K562 (cell line): ENCODE data around the gene MUC3A. TPM values are rescaled to one million over a fixed set of nuclear protein-coding genes. Genes with fewer than 3 reads are reported as not detected.

Experiments
- CHD4 ChIP-seq: fragments of 200-600 bp; sonication (generic); IDR thresholded peaks from 3 replicates; pipeline ENCODE4 v1.6.1; 2012; ENCODE audit warnings: low read depth, mild to moderate bottlenecking, mixed read lengths, low read length, inconsistent platforms; ENCODE audit not compliant: insufficient read depth, insufficient replicate concordance, poor library complexity, severe bottlenecking
- HDAC3 ChIP-seq: fragments of 450-650 bp; IDR thresholded peaks from 2 replicates; pipeline ENCODE4 v1.6.1; 2018; ENCODE audit warnings: borderline replicate concordance, mild to moderate bottlenecking, moderate library complexity; ENCODE audit not compliant: partially characterized antibody
- JUN ChIP-seq, 2 experiments: sonication (generic) in 1 of 2; formaldehyde crosslinking in 1 of 2; IDR thresholded peaks; 2 replicates each; pipeline versions ENCODE4 v1.6.1 to v1.8.0; 2012 to 2022; ENCODE audit warnings: borderline replicate concordance in 2 of 2, mild to moderate bottlenecking in 2 of 2, improper control_type of control experiment in 1 of 2, low read depth in 1 of 2, low read length in 1 of 2, missing genetic modification reagents in 1 of 2
- MEIS2 ChIP-seq: fragments of 450-650 bp; IDR thresholded peaks from 2 replicates; pipeline ENCODE4 v1.6.1; 2014; ENCODE audit warnings: mild to moderate bottlenecking; ENCODE audit not compliant: partially characterized antibody
- MYC ChIP-seq, 2 experiments: fragments of 250-450 bp in 1 of 2; sonication (Bioruptor Pico) in 1 of 2; IDR thresholded peaks; 2 replicates each; pipeline versions ENCODE4 v1.5.1 to v1.6.1; 2012 to 2021; ENCODE audit warnings: low read depth in 2 of 2, borderline replicate concordance in 1 of 2, improper control_type of control experiment in 1 of 2, low read length in 1 of 2, mild to moderate bottlenecking in 1 of 2, moderate library complexity in 1 of 2
- ZC3H8 ChIP-seq: fragments of 450-650 bp; IDR thresholded peaks from 2 replicates; pipeline ENCODE4 v1.6.1; 2017
- ZNF24 ChIP-seq: fragments of 450-650 bp; IDR thresholded peaks from 2 replicates; pipeline ENCODE4 v1.6.1; 2016
- ZNF589 ChIP-seq: fragments of 200-800 bp; sonication (Bioruptor generic); IDR thresholded peaks from 2 replicates; pipeline ENCODE4 v1.6.1; 2016; ENCODE audit warnings: low read depth, missing genetic modification characterization, missing compliant biosample characterization
- polyA plus RNA-seq, 8 experiments: library from polyadenylated mRNA; depleted of rRNA in 4 of 8; stranded (reverse) in 5 of 8; unstranded in 3 of 8; fragments of >200 nt; fragmentation: Nextera tagmentation in 2 of 8; fragmentation: Illumina TruSeq in 1 of 8; extraction: Ambion mirVana in 2 of 8; extraction: Trizol in 1 of 8; gene quantifications; 2 replicates each; pipeline versions ENCODE4 v1.2.1 to v1.2.3, GENCODE V29; 2011 to 2014; ENCODE audit warnings: inconsistent platforms in 1 of 8, missing spikeins in 1 of 8
- total RNA-seq, 7 experiments: library from RNA; depleted of rRNA in 6 of 7; stranded (reverse); fragments of >200 nt in 6 of 7; fragmentation: Illumina TruSeq in 2 of 7; extraction: Trizol in 2 of 7; gene quantifications; 2 replicates each; pipeline versions ENCODE4 v1.2.1 to v1.2.3, GENCODE V29; 2011 to 2021; ENCODE audit warnings: low replicate concordance in 1 of 7
- TF ChIP-seq, protein P1 (sequence below): fragments of 450-650 bp; IDR thresholded peaks from 2 replicates; pipeline ENCODE4 v1.6.1; 2016; ENCODE audit warnings: borderline replicate concordance
- TF ChIP-seq, protein P2 (sequence below): fragments of 450-650 bp; formaldehyde crosslinking; IDR thresholded peaks from 2 replicates; pipeline ENCODE4 v1.4.0; 2020; ENCODE audit warnings: mild to moderate bottlenecking, mixed read lengths
- TF ChIP-seq, protein P3 (sequence below): sonication (generic); formaldehyde crosslinking; IDR thresholded peaks from 2 replicates; pipeline ENCODE4 v1.9.0; 2022; ENCODE audit warnings: mild to moderate bottlenecking, missing genetic modification reagents
- TF ChIP-seq, protein P4 (sequence below): fragments of 450-650 bp; IDR thresholded peaks from 2 replicates; pipeline ENCODE4 v1.6.1; 2016
- TF ChIP-seq, protein P5 (sequence below): fragments of 150-350 bp; conservative IDR thresholded peaks from 2 replicates; pipeline ENCODE4 v1.6.1; 2014; ENCODE audit warnings: low read length
- TF ChIP-seq, protein P6 (sequence below): fragments of 250-450 bp; sonication (Bioruptor Pico); IDR thresholded peaks from 2 replicates; pipeline ENCODE4 v1.5.0; 2021; ENCODE audit warnings: mild to moderate bottlenecking, borderline replicate concordance

The MUC3A gene
- total and polyA plus RNA-seq, 9 of the 15 experiments (the other 6 are each of a cell fraction or from before 2014, with no cell fraction given): 0.06 to 2.2 (median 0.20) TPM; not detected in 1

DNA sequence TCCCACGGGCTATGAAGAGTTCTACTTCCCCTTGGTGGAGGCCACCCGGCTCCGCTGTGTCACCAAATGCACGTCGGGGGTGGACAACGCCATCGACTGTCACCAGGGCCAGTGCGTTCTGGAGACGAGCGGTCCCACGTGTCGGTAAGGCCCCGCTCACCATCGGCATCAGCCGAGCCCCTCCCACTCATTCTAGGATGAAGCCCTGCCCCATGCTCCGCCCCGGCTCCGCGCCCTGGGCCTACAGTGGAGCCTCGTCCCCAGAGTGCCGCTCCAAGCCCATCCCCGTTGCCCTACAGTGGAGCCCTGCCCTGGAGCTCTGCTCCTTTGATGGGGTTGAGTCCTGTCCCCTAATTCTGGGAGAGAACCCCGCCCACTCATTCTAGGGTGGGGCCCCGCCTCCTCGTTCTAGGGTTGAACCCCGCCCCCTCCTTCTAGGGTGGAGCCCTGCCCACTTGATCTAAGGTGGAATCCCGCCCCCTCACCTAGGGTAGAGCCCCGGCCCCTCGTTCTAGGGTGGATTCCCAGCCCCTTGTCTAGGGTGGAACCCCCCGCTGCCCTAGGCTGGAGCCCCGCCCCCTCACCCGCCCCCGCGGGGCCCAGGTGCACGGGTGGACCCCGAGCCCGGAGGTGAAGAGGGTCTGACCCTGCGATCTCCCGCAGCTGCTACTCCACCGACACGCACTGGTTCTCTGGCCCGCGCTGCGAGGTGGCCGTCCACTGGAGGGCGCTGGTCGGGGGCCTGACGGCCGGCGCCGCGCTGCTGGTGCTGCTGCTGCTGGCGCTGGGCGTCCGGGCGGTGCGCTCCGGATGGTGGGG is 16.6 kb downstream of the MUC3A start (continued):
- TF ChIP-seq, protein P1, sequence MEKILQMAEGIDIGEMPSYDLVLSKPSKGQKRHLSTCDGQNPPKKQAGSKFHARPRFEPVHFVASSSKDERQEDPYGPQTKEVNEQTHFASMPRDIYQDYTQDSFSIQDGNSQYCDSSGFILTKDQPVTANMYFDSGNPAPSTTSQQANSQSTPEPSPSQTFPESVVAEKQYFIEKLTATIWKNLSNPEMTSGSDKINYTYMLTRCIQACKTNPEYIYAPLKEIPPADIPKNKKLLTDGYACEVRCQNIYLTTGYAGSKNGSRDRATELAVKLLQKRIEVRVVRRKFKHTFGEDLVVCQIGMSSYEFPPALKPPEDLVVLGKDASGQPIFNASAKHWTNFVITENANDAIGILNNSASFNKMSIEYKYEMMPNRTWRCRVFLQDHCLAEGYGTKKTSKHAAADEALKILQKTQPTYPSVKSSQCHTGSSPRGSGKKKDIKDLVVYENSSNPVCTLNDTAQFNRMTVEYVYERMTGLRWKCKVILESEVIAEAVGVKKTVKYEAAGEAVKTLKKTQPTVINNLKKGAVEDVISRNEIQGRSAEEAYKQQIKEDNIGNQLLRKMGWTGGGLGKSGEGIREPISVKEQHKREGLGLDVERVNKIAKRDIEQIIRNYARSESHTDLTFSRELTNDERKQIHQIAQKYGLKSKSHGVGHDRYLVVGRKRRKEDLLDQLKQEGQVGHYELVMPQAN: peak; percentile 26; the same call in 1 of the 2 replicates
- no peak for TF ChIP-seq ZC3H8
- TF ChIP-seq, protein P2, sequence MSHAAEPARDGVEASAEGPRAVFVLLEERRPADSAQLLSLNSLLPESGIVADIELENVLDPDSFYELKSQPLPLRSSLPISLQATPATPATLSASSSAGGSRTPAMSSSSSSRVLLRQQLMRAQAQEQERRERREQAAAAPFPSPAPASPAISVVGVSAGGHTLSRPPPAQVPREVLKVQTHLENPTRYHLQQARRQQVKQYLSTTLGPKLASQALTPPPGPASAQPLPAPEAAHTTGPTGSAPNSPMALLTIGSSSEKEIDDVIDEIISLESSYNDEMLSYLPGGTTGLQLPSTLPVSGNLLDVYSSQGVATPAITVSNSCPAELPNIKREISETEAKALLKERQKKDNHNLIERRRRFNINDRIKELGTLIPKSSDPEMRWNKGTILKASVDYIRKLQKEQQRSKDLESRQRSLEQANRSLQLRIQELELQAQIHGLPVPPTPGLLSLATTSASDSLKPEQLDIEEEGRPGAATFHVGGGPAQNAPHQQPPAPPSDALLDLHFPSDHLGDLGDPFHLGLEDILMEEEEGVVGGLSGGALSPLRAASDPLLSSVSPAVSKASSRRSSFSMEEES (CRISPR knock-in tag): no peak
- TF ChIP-seq ZNF24: peak; percentile 52; the same call in 1 of the 2 replicates
- TF ChIP-seq, protein P3, sequence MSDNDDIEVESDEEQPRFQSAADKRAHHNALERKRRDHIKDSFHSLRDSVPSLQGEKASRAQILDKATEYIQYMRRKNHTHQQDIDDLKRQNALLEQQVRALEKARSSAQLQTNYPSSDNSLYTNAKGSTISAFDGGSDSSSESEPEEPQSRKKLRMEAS (CRISPR knock-in tag): peak; percentile 37; the same call in 1 of the 2 replicates
- TF ChIP-seq MEIS2: no peak
- TF ChIP-seq, protein P4, sequence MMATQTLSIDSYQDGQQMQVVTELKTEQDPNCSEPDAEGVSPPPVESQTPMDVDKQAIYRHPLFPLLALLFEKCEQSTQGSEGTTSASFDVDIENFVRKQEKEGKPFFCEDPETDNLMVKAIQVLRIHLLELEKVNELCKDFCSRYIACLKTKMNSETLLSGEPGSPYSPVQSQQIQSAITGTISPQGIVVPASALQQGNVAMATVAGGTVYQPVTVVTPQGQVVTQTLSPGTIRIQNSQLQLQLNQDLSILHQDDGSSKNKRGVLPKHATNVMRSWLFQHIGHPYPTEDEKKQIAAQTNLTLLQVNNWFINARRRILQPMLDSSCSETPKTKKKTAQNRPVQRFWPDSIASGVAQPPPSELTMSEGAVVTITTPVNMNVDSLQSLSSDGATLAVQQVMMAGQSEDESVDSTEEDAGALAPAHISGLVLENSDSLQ: no peak
- peak; percentile 86 for TF ChIP-seq MYC (IDR thresholded peaks at IDR 0.05; ENCODE audit: low read depth, low read length)
- TF ChIP-seq MYC (CRISPR knock-in tag; IDR thresholded peaks at IDR 0.05; ENCODE audit: borderline replicate concordance, low read depth): no peak
- TF ChIP-seq, protein P5, sequence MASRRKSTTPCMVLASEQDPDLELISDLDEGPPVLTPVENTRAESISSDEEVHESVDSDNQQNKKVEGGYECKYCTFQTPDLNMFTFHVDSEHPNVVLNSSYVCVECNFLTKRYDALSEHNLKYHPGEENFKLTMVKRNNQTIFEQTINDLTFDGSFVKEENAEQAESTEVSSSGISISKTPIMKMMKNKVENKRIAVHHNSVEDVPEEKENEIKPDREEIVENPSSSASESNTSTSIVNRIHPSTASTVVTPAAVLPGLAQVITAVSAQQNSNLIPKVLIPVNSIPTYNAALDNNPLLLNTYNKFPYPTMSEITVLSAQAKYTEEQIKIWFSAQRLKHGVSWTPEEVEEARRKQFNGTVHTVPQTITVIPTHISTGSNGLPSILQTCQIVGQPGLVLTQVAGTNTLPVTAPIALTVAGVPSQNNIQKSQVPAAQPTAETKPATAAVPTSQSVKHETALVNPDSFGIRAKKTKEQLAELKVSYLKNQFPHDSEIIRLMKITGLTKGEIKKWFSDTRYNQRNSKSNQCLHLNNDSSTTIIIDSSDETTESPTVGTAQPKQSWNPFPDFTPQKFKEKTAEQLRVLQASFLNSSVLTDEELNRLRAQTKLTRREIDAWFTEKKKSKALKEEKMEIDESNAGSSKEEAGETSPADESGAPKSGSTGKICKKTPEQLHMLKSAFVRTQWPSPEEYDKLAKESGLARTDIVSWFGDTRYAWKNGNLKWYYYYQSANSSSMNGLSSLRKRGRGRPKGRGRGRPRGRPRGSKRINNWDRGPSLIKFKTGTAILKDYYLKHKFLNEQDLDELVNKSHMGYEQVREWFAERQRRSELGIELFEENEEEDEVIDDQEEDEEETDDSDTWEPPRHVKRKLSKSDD: 0 out of 2 replicates have a peak, but pooled peaks have one; percentile 28
- TF ChIP-seq, protein P6, sequence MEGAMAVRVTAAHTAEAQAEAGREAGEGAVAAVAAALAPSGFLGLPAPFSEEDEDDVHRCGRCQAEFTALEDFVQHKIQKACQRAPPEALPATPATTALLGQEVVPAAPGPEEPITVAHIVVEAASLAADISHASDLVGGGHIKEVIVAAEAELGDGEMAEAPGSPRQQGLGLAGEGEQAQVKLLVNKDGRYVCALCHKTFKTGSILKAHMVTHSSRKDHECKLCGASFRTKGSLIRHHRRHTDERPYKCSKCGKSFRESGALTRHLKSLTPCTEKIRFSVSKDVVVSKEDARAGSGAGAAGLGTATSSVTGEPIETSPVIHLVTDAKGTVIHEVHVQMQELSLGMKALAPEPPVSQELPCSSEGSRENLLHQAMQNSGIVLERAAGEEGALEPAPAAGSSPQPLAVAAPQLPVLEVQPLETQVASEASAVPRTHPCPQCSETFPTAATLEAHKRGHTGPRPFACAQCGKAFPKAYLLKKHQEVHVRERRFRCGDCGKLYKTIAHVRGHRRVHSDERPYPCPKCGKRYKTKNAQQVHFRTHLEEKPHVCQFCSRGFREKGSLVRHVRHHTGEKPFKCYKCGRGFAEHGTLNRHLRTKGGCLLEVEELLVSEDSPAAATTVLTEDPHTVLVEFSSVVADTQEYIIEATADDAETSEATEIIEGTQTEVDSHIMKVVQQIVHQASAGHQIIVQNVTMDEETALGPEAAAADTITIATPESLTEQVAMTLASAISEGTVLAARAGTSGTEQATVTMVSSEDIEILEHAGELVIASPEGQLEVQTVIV (CRISPR knock-in tag): no peak
- peak; percentile 71 for TF ChIP-seq JUN (IDR thresholded peaks at IDR 0.05; ENCODE audit: borderline replicate concordance, low read depth, low read length)
- TF ChIP-seq JUN (CRISPR knock-in tag; IDR thresholded peaks at IDR 0.05; ENCODE audit: borderline replicate concordance): no peak
- TF ChIP-seq HDAC3: no peak
- peak; percentile 73 for TF ChIP-seq CHD4
- TF ChIP-seq ZNF589: no peak
